ENCODE measurements around the gene FGF10. TPM values are rescaled to one million over a fixed set of nuclear protein-coding genes. Genes with fewer than 3 reads are reported as not detected.

FGF10 gene
- total RNA-seq, 1 experiment from 2014 or later: not detected

DNA sequence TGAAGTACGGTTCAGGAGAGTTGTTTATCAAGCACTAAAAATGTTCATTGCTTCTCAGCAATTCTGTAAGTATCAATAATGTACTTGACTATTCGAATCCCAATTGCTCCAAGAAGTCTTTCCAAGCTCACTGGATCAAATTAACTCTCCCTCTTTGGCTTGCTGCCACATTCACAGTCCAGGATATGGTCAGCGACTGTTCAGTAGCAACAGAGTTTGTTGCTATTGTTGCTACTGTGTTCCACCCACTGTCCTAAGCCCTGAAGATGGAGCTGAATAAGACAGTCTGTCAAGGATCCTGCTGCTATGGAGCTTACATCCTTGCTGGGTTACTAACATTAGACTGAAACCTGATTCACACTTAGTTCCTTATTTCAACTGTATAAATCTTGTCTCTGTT lies 110.8 kb downstream of the FGF10 start:
- CTCF ChIA-PET: no interaction called here

GRCh38 chr5:44275908-44276307 lies 113.3 kb downstream of the FGF10 start:
- peaks cover 2% of the 10 kb centered on the region for H3K9me3 Mint-ChIP-seq (ENCODE audit: low read depth, unreplicated experiment)
- H3K4me3 Mint-ChIP-seq (ENCODE audit: low read depth, unreplicated experiment): no peak overlapping the region
- H3K4me1 Mint-ChIP-seq (ENCODE audit: low read depth, unreplicated experiment): no peaks in the 10 kb centered on the region
- no TSS peak for BruUV-seq (replicated peaks)
- H3K36me3 Mint-ChIP-seq (ENCODE audit: insufficient read depth, unreplicated experiment): no peaks in the 10 kb centered on the region
- no peaks in the 10 kb centered on the region for H3K27me3 Mint-ChIP-seq (ENCODE audit: unreplicated experiment)
- intact Hi-C loops (cut with micrococcal nuclease; ENCODE audit: unreplicated experiment): no loop called here
- TF ChIP-seq, protein P1, sequence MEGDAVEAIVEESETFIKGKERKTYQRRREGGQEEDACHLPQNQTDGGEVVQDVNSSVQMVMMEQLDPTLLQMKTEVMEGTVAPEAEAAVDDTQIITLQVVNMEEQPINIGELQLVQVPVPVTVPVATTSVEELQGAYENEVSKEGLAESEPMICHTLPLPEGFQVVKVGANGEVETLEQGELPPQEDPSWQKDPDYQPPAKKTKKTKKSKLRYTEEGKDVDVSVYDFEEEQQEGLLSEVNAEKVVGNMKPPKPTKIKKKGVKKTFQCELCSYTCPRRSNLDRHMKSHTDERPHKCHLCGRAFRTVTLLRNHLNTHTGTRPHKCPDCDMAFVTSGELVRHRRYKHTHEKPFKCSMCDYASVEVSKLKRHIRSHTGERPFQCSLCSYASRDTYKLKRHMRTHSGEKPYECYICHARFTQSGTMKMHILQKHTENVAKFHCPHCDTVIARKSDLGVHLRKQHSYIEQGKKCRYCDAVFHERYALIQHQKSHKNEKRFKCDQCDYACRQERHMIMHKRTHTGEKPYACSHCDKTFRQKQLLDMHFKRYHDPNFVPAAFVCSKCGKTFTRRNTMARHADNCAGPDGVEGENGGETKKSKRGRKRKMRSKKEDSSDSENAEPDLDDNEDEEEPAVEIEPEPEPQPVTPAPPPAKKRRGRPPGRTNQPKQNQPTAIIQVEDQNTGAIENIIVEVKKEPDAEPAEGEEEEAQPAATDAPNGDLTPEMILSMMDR (IDR thresholded peaks at IDR 0.05; ENCODE audit: unreplicated experiment): no peak
- no peak overlapping the region for H3K27ac Mint-ChIP-seq (ENCODE audit: unreplicated experiment)
- no peak for DNase-seq
- CTCF ChIA-PET: no interaction called here

More for the DNA sequence above, 110.8 kb downstream of the FGF10 start:
- TF ChIP-seq, protein P1 (IDR thresholded peaks at IDR 0.05; ENCODE audit: unreplicated experiment): no peak
- intact Hi-C loops (cut with micrococcal nuclease; ENCODE audit: unreplicated experiment): no loop called here
- Mint-ChIP-seq H3K4me3 (ENCODE audit: low read depth, unreplicated experiment) (no peak overlapping the region), H3K4me1 (ENCODE audit: low read depth, unreplicated experiment) (no peaks in the 10 kb centered on the region), H3K27ac (ENCODE audit: unreplicated experiment) (no peak overlapping the region), H3K9me3 (ENCODE audit: low read depth, unreplicated experiment) (no peaks in the 10 kb centered on the region), H3K36me3 (ENCODE audit: insufficient read depth, unreplicated experiment) (no peaks in the 10 kb centered on the region), H3K27me3 (ENCODE audit: unreplicated experiment) (no peaks in the 10 kb centered on the region)
- no peak for DNase-seq
- no TSS peak for BruUV-seq (replicated peaks)

DNA sequence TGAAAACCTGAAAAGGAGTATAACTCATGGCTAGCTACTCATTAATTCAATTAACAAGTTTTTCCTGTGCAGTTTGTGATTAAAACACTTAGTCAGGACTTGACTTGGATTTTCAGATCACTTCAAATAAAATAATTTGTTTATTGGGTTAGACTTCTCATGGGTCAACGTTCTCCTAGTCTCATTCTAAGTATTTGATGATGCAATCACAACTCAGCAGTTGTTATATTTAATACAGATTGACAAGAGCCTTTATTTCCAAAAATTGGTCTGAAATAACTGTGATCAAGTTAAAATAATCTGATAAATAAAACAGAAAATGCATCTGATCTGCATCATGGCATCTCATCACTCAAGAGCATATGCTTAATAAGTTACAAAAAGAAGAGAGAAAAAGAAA lies 113.9 kb downstream of the FGF10 start:
- no peaks in the 10 kb centered on the region for H3K4me1 Mint-ChIP-seq (ENCODE audit: low read depth, unreplicated experiment)

GRCh38 chr5:44267909-44268308 lies 121.3 kb downstream of the FGF10 start:
- CTCF ChIA-PET: no interaction called here
- H3K27ac Mint-ChIP-seq (ENCODE audit: unreplicated experiment): no peak overlapping the region
- TF ChIP-seq, protein P1 (IDR thresholded peaks at IDR 0.05; ENCODE audit: unreplicated experiment): no peak
- H3K4me3 Mint-ChIP-seq (ENCODE audit: low read depth, unreplicated experiment): no peak overlapping the region
- no peaks in the 10 kb centered on the region for H3K36me3 Mint-ChIP-seq (ENCODE audit: insufficient read depth, unreplicated experiment)
- H3K4me1 Mint-ChIP-seq (ENCODE audit: low read depth, unreplicated experiment): no peaks in the 10 kb centered on the region
- intact Hi-C loops (cut with micrococcal nuclease; ENCODE audit: unreplicated experiment): no loop called here
- no TSS peak for BruUV-seq (replicated peaks)
- H3K9me3 Mint-ChIP-seq (ENCODE audit: low read depth, unreplicated experiment): peaks cover 2% of the 10 kb centered on the region
- no peaks in the 10 kb centered on the region for H3K27me3 Mint-ChIP-seq (ENCODE audit: unreplicated experiment)
- DNase-seq: no peak

More for the DNA sequence above, 113.9 kb downstream of the FGF10 start:
- no TSS peak for BruUV-seq (replicated peaks)
- TF ChIP-seq, protein P1 (IDR thresholded peaks at IDR 0.05; ENCODE audit: unreplicated experiment): no peak
- H3K4me3 Mint-ChIP-seq (ENCODE audit: low read depth, unreplicated experiment): no peak overlapping the region
- CTCF ChIA-PET: no interaction called here
- H3K36me3 Mint-ChIP-seq (ENCODE audit: insufficient read depth, unreplicated experiment): no peaks in the 10 kb centered on the region
- no peak for DNase-seq
- H3K9me3 Mint-ChIP-seq (ENCODE audit: low read depth, unreplicated experiment): peaks cover 2% of the 10 kb centered on the region
- no peaks in the 10 kb centered on the region for H3K27me3 Mint-ChIP-seq (ENCODE audit: unreplicated experiment)
- no peak overlapping the region for H3K27ac Mint-ChIP-seq (ENCODE audit: unreplicated experiment)
- intact Hi-C loops (cut with micrococcal nuclease; ENCODE audit: unreplicated experiment): no loop called here

Data from Calu3 (cell line).